Activated CD4-positive, alpha-beta T cell treated with anti-CD3 and anti-CD28 coated beads, Interleukin-10, Interleukin-2, amounts not matched to agents 100 ng/mL and 50 ng/mL, durations not matched to agents 16 hours and 8 hours (primary cell): ENCODE data around the gene KHDRBS1.
A peak's percentile ranks its signal among the peaks of the same experiment; 100 is the strongest.
"Not testable (repeated sequence)": the region's sequence is repeated elsewhere in the genome, so short reads cannot be mapped to it uniquely, and the experiment has no call there.

Experiments
- DNase-seq: peaks from one replicate; pipeline ENCODE4 v3.0.0-alpha.2; 2020

KHDRBS1 gene

DNA sequence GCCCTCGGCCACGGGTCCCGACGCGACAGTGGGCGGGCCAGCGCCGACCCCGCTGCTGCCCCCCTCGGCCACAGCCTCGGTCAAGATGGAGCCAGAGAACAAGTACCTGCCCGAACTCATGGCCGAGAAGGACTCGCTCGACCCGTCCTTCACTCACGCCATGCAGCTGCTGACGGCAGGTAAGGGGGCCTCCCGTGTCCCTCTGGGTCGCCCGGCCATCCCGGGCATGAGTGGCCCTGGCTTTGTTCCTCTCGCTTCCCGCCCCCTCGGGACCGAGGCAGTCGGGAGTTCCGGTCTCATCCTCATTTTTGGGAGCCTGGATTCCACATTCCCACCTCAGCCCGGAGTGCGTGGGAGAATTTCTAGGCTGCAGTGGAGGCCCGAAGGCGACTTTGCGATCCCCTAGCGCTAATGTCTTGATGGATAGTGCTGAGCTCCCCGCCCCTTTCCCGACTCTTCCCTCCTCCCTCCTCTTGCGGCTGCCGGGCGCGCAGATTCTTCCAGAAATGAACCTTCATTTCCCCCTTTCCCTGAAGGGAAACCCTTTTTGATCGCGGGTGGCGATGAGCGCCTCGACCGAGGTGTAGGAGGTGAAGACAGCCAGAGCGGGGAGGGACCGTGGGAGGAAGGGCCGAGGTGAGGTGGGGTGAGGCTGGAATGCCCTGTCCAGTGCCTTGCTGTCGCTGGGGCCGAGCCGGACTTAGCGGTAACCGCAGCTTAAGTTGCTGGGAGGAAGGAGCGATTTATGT lies 705 bp downstream of the KHDRBS1 start:
- peak; percentile 44 for DNase-seq

- DNase-seq = peak; percentile 34
These were observed 1.2 kb downstream of the KHDRBS1 start for GRCh38 chr1:32014948-32015273.

DNA sequence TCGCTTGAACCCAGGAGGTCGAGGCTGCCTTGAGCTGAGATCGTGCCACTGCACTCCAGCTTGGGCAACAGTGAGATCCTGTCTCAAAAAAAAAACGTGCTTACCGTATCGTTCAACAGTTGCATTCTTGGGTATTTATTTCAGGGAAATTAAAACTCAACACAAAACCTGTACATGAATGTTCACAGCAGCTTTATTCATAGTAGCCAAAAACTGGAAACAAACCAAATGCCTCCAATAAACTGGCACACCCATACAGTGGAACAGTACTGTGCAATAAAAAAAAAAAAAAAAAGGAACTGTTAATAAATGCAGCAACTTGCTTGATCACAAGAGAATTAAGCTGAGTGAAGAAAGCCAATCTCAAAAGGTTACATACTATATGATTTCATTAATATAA lies 6.7 kb downstream of the KHDRBS1 start:
- no peak for DNase-seq

GRCh38 chr1:32021574-32022018 lies 7.9 kb downstream of the KHDRBS1 start:
- not testable (repeated sequence) for DNase-seq

- no peak for DNase-seq
These were observed 9.7 kb downstream of the KHDRBS1 start for GRCh38 chr1:32023351-32023750.

GRCh38 chr1:32025515-32025914 lies 11.8 kb downstream of the KHDRBS1 start:
- no peak for DNase-seq

DNA sequence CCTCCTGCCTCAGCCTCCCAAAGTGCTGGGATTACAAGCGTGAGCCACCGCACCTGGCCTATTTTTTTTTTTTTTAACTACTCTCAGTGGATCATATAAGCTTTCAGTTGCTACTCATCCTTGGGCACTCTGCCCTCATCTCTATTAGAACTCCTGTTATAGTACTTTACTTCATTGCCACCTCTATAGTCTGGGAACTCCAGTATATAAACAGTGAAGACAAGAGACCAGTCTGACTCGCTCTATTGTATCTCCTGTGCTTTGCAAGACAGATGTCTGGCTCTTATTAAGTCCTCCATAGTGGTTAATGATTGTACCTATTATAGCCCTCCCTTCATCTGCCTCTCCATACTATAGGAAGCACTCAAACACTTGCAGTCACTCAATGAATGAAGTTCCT lies 15.1 kb downstream of the KHDRBS1 start:
- DNase-seq = no peak

GRCh38 chr1:32031578-32032274 lies 18.1 kb downstream of the KHDRBS1 start:
- no peak for DNase-seq

DNA sequence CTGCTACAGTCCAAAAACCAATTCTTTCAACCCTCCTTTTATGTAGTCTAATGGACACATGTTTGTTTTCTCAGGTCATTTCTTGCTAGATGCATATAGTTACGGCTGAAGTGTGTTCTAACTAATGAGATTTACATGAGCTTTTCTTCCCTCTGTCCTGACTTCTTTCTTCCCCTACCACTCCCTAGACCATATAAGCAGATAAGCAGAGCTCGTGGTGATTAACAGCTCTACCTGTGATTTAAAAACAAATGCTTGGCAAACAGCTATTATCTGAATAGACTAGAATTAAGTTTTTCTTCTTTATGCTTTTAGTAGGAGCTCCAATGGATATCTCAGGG lies 18.6 kb downstream of the KHDRBS1 start:
- no peak for DNase-seq

- DNase-seq = no peak
These were observed 21.5 kb downstream of the KHDRBS1 start for GRCh38 chr1:32035119-32035518.

- DNase-seq = no peak
These were observed 27.0 kb downstream of the KHDRBS1 start for GRCh38 chr1:32040711-32041110.

- no peak for DNase-seq
These were observed 28.7 kb downstream of the KHDRBS1 start for GRCh38 chr1:32042330-32042729.

DNA sequence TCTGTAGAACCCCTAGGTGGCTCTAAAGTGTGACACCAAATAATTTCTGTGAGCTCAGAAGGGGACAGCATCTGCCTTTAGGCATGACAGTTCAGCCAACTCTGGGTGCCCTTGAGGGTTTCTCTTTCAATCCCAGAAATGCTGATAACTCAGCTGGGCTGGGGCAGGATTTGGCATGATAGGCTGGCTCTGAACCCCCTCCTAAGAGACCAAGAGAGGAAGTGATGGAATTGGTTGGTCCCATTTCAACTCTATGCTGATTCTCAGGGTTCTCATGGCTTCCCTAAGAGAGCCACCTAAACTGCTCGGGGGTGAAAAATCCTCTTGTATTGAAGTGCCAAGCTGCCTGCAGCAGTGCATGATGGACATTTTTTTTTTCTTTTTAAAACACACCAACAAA lies 30.6 kb downstream of the KHDRBS1 start:
- no peak for DNase-seq

DNA sequence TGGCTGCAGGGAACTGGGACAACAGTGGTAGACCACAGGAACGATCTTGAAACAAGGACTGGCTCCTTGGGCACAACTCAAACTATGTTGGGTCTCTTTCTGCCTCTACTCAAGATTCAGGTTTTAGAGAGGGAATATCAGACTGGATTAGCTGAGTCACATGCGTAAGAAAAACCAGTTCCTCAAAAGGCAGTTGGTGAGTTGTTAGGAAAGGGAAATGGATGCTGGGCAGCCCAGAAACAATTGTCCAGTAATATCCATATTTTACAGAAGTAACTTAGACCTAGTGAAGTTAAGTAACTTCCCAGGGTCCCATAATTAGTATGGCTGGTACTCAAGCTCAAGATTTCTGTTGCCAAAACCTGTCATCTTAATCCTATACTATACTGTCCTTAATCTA lies 32.1 kb downstream of the KHDRBS1 start:
- no peak for DNase-seq

GRCh38 chr1:32047701-32048100 lies 34.0 kb downstream of the KHDRBS1 start:
- no peak for DNase-seq

DNA sequence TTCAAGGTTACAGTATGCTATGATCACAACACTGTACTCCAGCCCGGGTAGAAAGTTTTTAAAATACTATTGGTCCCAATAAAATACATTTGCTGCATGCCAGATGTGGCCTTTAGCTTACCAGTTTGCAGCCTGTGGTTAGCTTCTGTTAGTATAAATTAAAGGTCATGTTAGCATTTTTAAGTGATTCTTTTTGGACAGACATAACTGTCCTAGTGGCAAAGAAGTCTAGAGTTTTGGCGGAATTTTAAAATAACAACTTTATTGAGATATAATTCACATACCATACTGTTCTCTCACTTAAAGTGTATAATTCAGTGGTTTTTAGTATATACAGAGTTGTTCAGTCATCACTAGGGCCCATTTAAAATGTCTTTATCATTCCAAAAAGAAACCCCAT lies 34.8 kb downstream of the KHDRBS1 start:
- no peak for DNase-seq

- DNase-seq = no peak
These were observed 38.0 kb downstream of the KHDRBS1 start for GRCh38 chr1:32051706-32052105.

DNA sequence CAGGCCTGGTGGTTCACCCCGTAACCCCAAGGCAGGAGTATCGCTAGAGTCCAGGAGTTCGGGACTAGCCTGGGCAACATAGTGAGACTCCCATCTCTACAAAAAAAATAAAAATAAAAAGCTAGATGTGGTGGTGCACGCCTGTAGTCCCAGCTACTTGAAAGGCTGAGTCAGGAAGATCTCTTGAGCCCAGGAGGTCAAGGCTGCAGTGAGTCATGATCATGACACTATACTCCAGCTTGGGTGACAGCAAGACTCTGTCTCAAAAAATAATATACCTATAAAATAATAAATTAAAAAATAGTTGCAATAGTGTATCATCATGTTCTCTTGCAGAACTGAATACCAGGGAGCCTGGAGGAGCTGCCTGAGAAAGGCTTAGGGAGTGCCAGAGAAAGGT lies 39.2 kb downstream of the KHDRBS1 start:
- no peak for DNase-seq

DNA sequence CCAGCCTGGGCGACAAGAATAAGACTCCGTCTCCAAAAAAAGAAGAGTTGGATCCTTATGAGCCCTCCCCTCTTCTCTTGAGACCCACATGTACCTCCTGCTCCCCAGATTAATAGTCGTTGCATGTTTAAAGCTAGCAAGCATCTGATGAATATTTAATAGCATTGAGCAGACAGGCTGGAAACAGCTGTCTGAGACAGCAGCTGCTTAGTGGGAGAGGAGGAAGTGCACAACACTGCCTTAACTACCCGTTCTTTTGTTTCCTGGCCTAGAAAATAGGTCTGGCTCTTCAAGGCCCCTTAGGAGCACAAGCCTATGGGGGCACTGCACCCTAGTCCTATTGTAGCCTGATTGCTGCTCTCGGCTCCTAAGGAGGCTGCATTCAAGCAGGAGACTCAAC lies 41.7 kb downstream of the KHDRBS1 start:
- DNase-seq = no peak

- no peak for DNase-seq
These were observed 42.9 kb downstream of the KHDRBS1 start for GRCh38 chr1:32056598-32056997.

DNA sequence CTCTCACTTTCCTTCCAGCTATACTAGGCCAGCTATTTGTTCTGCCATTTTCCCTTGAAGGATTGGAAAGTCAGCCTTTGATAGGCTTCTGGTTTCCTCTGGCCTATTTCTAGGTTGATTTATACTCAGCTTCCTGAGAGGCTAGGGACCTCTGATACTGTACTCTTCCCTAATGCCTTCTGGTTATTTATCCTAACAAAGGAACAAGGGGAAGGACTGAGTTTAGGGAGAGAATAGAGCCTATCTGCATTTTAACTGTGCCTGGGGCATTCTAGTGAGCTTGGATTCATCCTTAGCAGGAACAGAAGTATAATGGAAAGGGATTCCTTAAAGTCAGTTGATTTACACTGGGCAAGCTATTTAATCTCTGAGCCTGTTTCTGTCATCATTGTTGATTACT lies 47.2 kb downstream of the KHDRBS1 start:
- no peak for DNase-seq

DNA sequence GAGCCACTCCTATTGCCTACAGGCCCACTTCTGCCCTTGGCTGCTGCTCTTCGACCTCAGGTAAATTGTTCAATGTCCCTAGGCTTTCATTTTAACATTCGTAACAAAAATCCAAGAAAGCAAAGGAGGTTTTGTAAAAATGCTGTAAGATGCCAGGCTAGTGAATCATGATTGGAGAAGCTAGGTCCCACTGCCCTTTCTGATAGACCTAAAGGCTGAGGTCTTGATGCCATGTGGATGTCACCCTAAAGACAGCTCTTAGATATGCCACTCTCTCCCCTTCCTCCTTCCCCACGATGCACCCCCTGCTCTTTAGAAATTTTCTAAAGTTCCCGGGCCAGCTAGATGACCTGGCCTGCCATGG lies 49.2 kb downstream of the KHDRBS1 start:
- no peak for DNase-seq

GRCh38 chr1:32063261-32063681 lies 49.6 kb downstream of the KHDRBS1 start:
- DNase-seq = peak; percentile 36

DNA sequence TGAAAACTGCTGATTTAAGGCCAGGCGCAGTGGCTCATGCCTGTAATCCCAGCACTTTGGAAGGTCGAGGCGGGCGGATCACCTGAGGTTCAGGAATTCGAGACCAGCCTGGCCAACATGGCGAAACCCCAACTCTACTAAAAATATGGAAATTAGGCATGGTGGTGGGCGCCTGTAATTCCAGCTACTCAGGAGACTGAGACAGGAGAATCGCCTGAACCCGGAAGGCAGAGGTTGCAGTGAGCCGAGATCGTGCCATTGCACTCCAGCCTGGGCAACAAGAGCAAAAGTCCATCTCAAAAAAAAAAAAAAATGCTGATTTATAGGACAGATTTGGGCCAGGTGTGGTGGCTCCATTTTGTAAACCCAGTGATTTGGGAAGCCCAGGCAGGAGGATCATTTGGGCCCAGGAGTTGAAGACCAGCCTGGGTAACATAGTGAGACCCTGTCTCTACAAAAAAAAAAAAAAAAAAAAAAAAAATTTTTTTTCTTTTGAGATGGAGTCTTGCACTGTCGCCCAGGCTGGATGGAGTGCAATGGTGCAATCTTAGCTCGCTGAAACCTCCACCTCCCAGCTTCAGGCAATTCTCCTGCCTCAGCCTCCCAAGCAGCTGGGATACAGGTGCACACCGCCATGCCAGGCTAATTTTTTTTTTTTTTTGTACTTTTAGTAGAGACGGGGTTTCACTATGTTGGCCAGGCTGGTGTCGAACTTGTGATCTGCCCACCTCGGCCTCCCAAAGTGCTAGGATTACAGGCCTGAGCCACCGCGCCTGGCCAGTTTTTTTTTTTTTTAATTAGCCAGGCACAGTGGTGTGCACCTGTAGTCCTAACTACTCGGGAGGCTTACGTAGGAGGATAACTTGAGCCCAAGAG lies 52.2 kb downstream of the KHDRBS1 start:
- DNase-seq = not testable (repeated sequence)
